OCI-LY1 (cell line): Measurements from ENCODE around the gene AGER.

Experiments used
- H2AFZ ChIP-seq: fragments of 200-600 bp; sonication (generic), shearing (Covaris generic); 2 replicates; pipeline ENCODE4 v1.6.0; 2014; ENCODE audit warnings: antibody characterized with exemption, mild to moderate bottlenecking, low read length
- H3F3A ChIP-seq: fragments of 200-600 bp; sonication (generic), shearing (Covaris generic); 2 replicates; pipeline ENCODE4 v1.6.0; 2014; ENCODE audit warnings: mild to moderate bottlenecking, antibody characterized with exemption, low read length, moderate library complexity; ENCODE audit not compliant: insufficient read depth
- H3K27ac ChIP-seq: fragments of 200-600 bp; sonication (generic); 2 replicates; pipeline ENCODE4 v1.5.1; 2014; ENCODE audit warnings: low read length, mixed run types, mild to moderate bottlenecking, low read depth; ENCODE audit not compliant: poor library complexity, severe bottlenecking
- H3K27me3 ChIP-seq: fragments of 200-600 bp; sonication (generic); 2 replicates; pipeline ENCODE4 v1.6.0; 2014; ENCODE audit warnings: antibody characterized with exemption, mild to moderate bottlenecking, low read length, moderate library complexity; ENCODE audit not compliant: insufficient read depth
- H3K36me3 ChIP-seq: fragments of 200-600 bp; sonication (generic); 2 replicates; pipeline ENCODE4 v1.6.1; 2014; ENCODE audit warnings: mild to moderate bottlenecking, antibody characterized with exemption, low read length, moderate library complexity, mixed read lengths; ENCODE audit not compliant: insufficient read depth
- H3K4me1 ChIP-seq: fragments of 200-600 bp; sonication (generic); 2 replicates; pipeline ENCODE4 v1.5.1; 2014; ENCODE audit warnings: mild to moderate bottlenecking, low read length, moderate library complexity; ENCODE audit not compliant: insufficient read depth, severe bottlenecking
- H3K4me2 ChIP-seq: fragments of 200-600 bp; sonication (generic), shearing (Covaris generic); 2 replicates; pipeline ENCODE4 v1.6.1; 2014; ENCODE audit warnings: low read length
- H3K4me3 ChIP-seq: fragments of 200-600 bp; sonication (generic); 2 replicates; pipeline ENCODE4 v1.5.1; 2014; ENCODE audit warnings: low read length, low read depth, mild to moderate bottlenecking, mixed read lengths; ENCODE audit not compliant: poor library complexity, severe bottlenecking
- H3K79me2 ChIP-seq: fragments of 200-600 bp; shearing (Covaris generic); 2 replicates; pipeline ENCODE4 v1.6.1; 2016; ENCODE audit warnings: mixed run types, low read length, mixed read lengths; ENCODE audit not compliant: insufficient read depth
- H3K9ac ChIP-seq: fragments of 200-600 bp; sonication (generic), shearing (Covaris generic); 2 replicates; pipeline ENCODE4 v1.6.1; 2014; ENCODE audit warnings: mild to moderate bottlenecking, low read length, mixed read lengths
- H3K9me2 ChIP-seq: fragments of 200-600 bp; sonication (generic), shearing (Covaris generic); 2 replicates; pipeline ENCODE4 v1.6.1; 2014; ENCODE audit warnings: low read depth, mild to moderate bottlenecking, low read length, mixed read lengths
- H3K9me3 ChIP-seq: fragments of 200-600 bp; shearing (Covaris generic); 2 replicates; pipeline ENCODE4 v1.6.1; 2014; ENCODE audit warnings: low read length, mixed read lengths
- H4K20me1 ChIP-seq: fragments of 200-600 bp; sonication (generic), shearing (Covaris generic); 2 replicates; pipeline ENCODE4 v1.6.0; 2016; ENCODE audit warnings: mild to moderate bottlenecking, low read length; ENCODE audit not compliant: insufficient read depth
- EZH2 ChIP-seq: fragments of 200-600 bp; sonication (generic), shearing (Covaris generic); IDR thresholded peaks from 2 replicates; pipeline ENCODE4 v1.8.0; 2017; ENCODE audit warnings: borderline replicate concordance, mixed run types, mild to moderate bottlenecking, antibody characterized with exemption, low read length, moderate library complexity, mixed read lengths
- TF ChIP-seq, protein P1 (sequence below): fragments of 200-600 bp; sonication (generic), shearing (Covaris generic); IDR thresholded peaks from 2 replicates; pipeline ENCODE4 v1.5.1; 2017; ENCODE audit warnings: mild to moderate bottlenecking, antibody characterized with exemption, low read length, moderate library complexity, mixed read lengths

AGER gene

DNA sequence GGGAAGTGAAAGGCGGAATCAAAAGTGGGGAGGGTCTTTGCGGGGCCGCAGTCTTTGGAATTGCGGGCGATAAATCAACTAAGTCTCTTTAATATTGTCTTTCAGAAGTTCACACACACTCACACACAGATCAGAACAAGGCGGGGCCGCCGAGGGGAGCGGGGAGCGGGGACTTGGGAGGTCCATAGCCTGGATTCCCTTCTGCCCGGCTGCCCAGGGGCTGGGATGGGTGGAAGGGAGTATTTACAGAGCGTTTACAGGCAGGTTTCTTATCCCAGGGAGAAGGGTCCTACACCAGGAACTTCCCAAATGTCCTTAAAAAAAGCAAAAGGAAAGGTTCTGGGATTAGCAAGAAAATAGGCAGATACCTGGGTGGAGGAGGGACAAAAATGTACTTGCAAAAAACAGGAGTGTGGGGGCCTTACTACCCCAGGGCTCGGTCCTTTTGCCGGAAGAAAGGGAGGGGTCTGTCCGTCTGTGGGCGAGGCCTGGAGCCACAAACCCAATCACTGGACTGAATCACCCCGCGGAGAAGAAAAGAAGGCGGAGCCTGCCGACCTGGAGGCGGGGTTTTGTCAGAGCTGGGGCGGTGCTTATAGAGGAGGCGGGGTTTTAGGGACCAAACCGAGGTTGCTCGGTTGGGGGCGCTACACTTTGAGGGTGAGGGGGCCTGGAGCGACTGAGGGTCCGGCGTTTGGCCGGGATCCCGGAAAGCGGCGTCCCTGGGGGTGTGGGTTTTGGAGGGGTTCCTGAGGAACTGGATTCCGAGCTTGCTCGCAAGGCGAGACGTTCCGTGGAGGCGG is 35.6 kb downstream of the AGER start:
- Histone ChIP-seq H3K9me2 (no peaks in the 10 kb centered on the region), H2AFZ (no peak overlapping the region), H3K9ac (no peak overlapping the region), H3F3A (0 out of 2 replicates have a peak, but pooled peaks cover 4% of the 10 kb centered on the region), H3K4me3 (no peak overlapping the region), H3K4me1 (peaks cover 9% of the 10 kb centered on the region), H3K36me3 (no peaks in the 10 kb centered on the region), H3K27me3 (no peaks in the 10 kb centered on the region; the same call in 1 of the 2 replicates), H3K27ac (no peak overlapping the region), H3K79me2 (no peaks in the 10 kb centered on the region), H3K4me2 (no peak overlapping the region), H4K20me1 (no peaks in the 10 kb centered on the region), H3K9me3 (no peaks in the 10 kb centered on the region)
- TF ChIP-seq, protein P1, sequence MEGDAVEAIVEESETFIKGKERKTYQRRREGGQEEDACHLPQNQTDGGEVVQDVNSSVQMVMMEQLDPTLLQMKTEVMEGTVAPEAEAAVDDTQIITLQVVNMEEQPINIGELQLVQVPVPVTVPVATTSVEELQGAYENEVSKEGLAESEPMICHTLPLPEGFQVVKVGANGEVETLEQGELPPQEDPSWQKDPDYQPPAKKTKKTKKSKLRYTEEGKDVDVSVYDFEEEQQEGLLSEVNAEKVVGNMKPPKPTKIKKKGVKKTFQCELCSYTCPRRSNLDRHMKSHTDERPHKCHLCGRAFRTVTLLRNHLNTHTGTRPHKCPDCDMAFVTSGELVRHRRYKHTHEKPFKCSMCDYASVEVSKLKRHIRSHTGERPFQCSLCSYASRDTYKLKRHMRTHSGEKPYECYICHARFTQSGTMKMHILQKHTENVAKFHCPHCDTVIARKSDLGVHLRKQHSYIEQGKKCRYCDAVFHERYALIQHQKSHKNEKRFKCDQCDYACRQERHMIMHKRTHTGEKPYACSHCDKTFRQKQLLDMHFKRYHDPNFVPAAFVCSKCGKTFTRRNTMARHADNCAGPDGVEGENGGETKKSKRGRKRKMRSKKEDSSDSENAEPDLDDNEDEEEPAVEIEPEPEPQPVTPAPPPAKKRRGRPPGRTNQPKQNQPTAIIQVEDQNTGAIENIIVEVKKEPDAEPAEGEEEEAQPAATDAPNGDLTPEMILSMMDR, result no peak
- TF ChIP-seq EZH2, result no peak

DNA sequence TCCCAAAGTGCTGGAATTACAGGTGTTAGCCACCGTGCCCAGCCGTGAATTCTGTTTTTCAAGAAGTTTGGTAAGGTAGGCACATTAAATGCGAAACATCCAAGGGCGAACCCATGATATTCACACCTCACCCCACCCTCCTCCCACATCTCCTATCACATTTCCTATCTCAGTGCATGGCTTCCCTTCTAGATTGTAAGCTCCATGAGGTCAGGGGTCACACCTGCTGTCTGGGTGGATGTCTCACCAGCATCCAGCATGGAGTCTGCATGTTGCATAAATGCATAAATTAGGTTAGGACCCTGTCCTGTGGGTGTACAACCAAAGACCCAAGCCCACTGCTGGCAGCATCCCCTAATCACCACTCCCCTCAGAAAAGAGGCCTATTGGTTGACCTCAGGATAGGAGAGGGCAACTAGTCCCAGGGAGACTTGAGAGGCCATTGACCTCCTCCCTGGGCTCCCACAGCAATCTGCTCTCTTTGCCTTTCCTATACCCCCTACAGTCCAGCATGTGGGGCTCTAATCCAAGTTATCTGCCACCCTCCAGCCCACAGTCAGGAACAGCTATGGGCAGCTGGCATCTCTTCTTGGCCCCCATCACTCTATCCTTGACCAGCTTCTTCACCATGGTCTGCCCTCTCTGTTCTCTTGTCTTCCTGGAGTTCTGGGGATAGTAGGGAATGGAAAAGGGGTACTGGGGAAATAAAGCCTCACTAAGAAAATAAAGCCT is 36.5 kb downstream of the AGER start:
- H3K4me1 ChIP-seq, result no peaks in the 10 kb centered on the region
- H3K36me3 ChIP-seq, result no peaks in the 10 kb centered on the region
- no peaks in the 10 kb centered on the region; the same call in 1 of the 2 replicates for H3K27me3 ChIP-seq

DNA sequence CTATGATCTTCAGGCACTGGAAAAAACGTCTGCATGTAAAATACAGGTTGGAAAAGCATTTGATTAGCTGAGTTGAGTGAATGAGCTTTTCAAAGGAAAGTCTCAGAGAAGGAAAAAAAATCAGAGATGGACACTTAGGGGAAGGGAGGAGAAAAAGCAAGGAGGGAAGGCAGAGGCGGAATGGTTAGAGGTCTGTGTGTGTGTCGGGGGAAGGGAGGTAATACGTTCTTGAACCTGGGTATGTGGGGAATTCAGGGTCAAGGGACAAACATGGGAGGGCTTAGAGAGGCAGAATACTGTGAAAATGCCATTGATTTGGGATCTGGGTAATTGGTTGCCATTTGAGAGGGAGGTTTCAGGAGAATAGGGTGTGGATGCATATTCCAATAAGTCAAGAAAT is 37.4 kb downstream of the AGER start:
- Histone ChIP-seq H3K4me2 (no peak overlapping the region), H3K9ac (no peak overlapping the region), H3K4me3 (no peak overlapping the region), H3K9me3 (no peaks in the 10 kb centered on the region), H3K27ac (no peak overlapping the region), H3K27me3 (no peaks in the 10 kb centered on the region; the same call in 1 of the 2 replicates), H2AFZ (no peak overlapping the region), H3K79me2 (no peaks in the 10 kb centered on the region), H3F3A (no peaks in the 10 kb centered on the region), H4K20me1 (no peaks in the 10 kb centered on the region), H3K4me1 (no peaks in the 10 kb centered on the region), H3K9me2 (no peaks in the 10 kb centered on the region), H3K36me3 (no peaks in the 10 kb centered on the region)
- TF ChIP-seq, protein P1, result no peak
- no peak for TF ChIP-seq EZH2

More for the DNA sequence above, 36.5 kb downstream of the AGER start:
- Histone ChIP-seq H3K9me3 (no peaks in the 10 kb centered on the region), H2AFZ (no peak overlapping the region), H3K79me2 (no peaks in the 10 kb centered on the region), H3F3A (no peaks in the 10 kb centered on the region), H3K9me2 (no peaks in the 10 kb centered on the region), H3K27ac (no peak overlapping the region), H4K20me1 (no peaks in the 10 kb centered on the region), H3K9ac (no peak overlapping the region), H3K4me2 (no peak overlapping the region), H3K4me3 (no peak overlapping the region)
- TF ChIP-seq, protein P1, result no peak
- TF ChIP-seq EZH2, result no peak
